Lung (tissue), 12 donors: Measurements from ENCODE around the gene SHMT2. TPM values are rescaled to one million over a fixed set of nuclear protein-coding genes. Genes with fewer than 3 reads are reported as not detected.

ENCODE experiments used
- ATAC-seq: fragments of 200-7000 bp; cut with Tn5 transposase; one replicate; pipeline ENCODE4 v1.9.1; 2020; ENCODE audit warnings: moderate number of reproducible peaks; ENCODE audit not compliant: insufficient read depth, low FRiP score
- DNase-seq, 3 donors: peaks; one replicate each; pipeline ENCODE4 v3.0.0-alpha.2; 2013 to 2017
- H3K27ac ChIP-seq, 2 donors: one replicate each; pipeline ENCODE4 v1.5.1; 2013; ENCODE audit warnings: mild to moderate bottlenecking in 2 of 2, moderate library complexity in 2 of 2, control low read depth in 1 of 2, inconsistent platforms in 1 of 2, low read depth in 1 of 2, low read length in 1 of 2
- H3K27me3 ChIP-seq, 3 donors: one replicate each; pipeline ENCODE4 v1.5.1; 2013; ENCODE audit warnings: low read length in 2 of 3; ENCODE audit not compliant: control insufficient read depth in 3 of 3, insufficient read depth in 3 of 3
- H3K36me3 ChIP-seq, 4 donors: one replicate each; pipeline ENCODE4 v1.5.1; 2013; ENCODE audit warnings: low read length in 4 of 4, mild to moderate bottlenecking in 1 of 4, moderate library complexity in 1 of 4; ENCODE audit not compliant: control insufficient read depth in 4 of 4, insufficient read depth in 4 of 4
- H3K4me1 ChIP-seq, 5 donors: one replicate each; pipeline ENCODE4 v1.5.1; 2013; ENCODE audit warnings: low read length in 5 of 5, mild to moderate bottlenecking in 2 of 5, moderate library complexity in 1 of 5; ENCODE audit not compliant: control insufficient read depth in 5 of 5, insufficient read depth in 5 of 5
- H3K4me3 ChIP-seq: one replicate; pipeline ENCODE4 v1.5.1; 2013; ENCODE audit warnings: mild to moderate bottlenecking, control low read depth, moderate library complexity
- H3K9ac ChIP-seq, 2 donors: one replicate each; pipeline ENCODE4 v1.5.1; 2013; ENCODE audit warnings: low read length in 2 of 2, control low read depth in 1 of 2; ENCODE audit not compliant: insufficient read depth in 1 of 2
- H3K9me3 ChIP-seq, 4 donors: one replicate each; pipeline ENCODE4 v1.5.1; 2013; ENCODE audit warnings: low read length in 3 of 4, mild to moderate bottlenecking in 1 of 4, moderate library complexity in 1 of 4; ENCODE audit not compliant: control insufficient read depth in 4 of 4, insufficient read depth in 3 of 4
- CTCF ChIP-seq: IDR thresholded peaks from 2 replicates; pipeline ENCODE4 v1.5.1; 2012; ENCODE audit warnings: mild to moderate bottlenecking; ENCODE audit errors: control extremely low read depth, extremely low read depth
- WGBS, 2 donors: extraction: QIAGEN DNeasy Blood & Tissue Kit; methylation state at CpG; one replicate each; pipeline ENCODE4 v1.1.7; 2013; 5-methylcytosine and 5-hydroxymethylcytosine counted together
- polyA plus RNA-seq, 2 donors: library from polyadenylated mRNA; stranded (reverse); fragments of 200-250 nt; gene quantifications; one replicate each; pipeline ENCODE4 v1.2.1, GENCODE V29; 2013
- total RNA-seq, 2 donors: library from RNA; depleted of rRNA in 1 of 2; stranded (reverse); fragments of >200 nt in 1 of 2; gene quantifications; one replicate each; pipeline ENCODE4 v1.2.1, GENCODE V29; 2014 to 2021
- donor health status: control.
- donor health status: control.
- donor health status: Bipolar disorder and iron deficiency.
- donor health status: healthy.
- donor health status: DM: yes; HTN: yes; CAD: no.

Gene SHMT2
- total and polyA plus RNA-seq, 4 donors: 46.1 to 113 (median 76.8) TPM

GRCh38 chr12:57239587-57240065, 10.1 kb downstream of the SHMT2 start:
- 3 to 4% methylated on average over 14 of the region's 14 CpGs for whole genome bisulfite sequencing, 2 donors
- Histone ChIP-seq H3K4me1 (peaks cover 4 to 78% (median 11%) of the 10 kb centered on the region in 5 donors), H3K9ac (no peak overlapping the region), H3K36me3 (peaks cover 0 to 5% (median 0%) of the 10 kb centered on the region in 4 donors), H3K9me3 (no peaks in the 10 kb centered on the region), H3K27ac (no peak overlapping the region), H3K4me3 (no peak overlapping the region), H3K27me3 (peaks cover 4 to 85% (median 52%) of the 10 kb centered on the region in 3 donors)
- DNase-seq (no peak), ATAC-seq (no peak)
- TF ChIP-seq CTCF: no peak

- Histone ChIP-seq H3K27ac (no peak overlapping the region), H3K4me3 (peak overlapping the region; percentile 2), H3K27me3 (peaks cover 4 to 86% (median 53%) of the 10 kb centered on the region in 3 donors), H3K4me1 (peaks cover 4 to 72% (median 11%) of the 10 kb centered on the region in 5 donors), H3K9me3 (no peaks in the 10 kb centered on the region), H3K36me3 (no peaks in the 10 kb centered on the region), H3K9ac (no peak overlapping the region)
- peak; percentile 69 to 82 (median 75) for DNase-seq
- WGBS, 2 donors: 0 to 1% methylated on average over 65 to 72 of the region's 72 CpGs
- no peak for TF ChIP-seq CTCF
- ATAC-seq: no peak
Observed at GRCh38 chr12:57240066-57240921, 10.8 kb downstream of the SHMT2 start.

GRCh38 chr12:57240926-57241401, 11.5 kb downstream of the SHMT2 start:
- Histone ChIP-seq H3K36me3 (no peaks in the 10 kb centered on the region), H3K9ac (no peak overlapping the region), H3K4me3 (no peak overlapping the region), H3K27me3 (peaks cover under 1 to 81% (median 53%) of the 10 kb centered on the region in 3 donors), H3K4me1 (peaks cover 4 to 65% (median 11%) of the 10 kb centered on the region in 5 donors), H3K27ac (no peak overlapping the region), H3K9me3 (no peaks in the 10 kb centered on the region)
- 5 to 9% methylated on average over 19 of the region's 19 CpGs for WGBS, 2 donors
- TF ChIP-seq CTCF: no peak
- DNase-seq (peak in 1 of 3 donors; percentile 32), ATAC-seq (no peak)
